PC-9 (cell line): ENCODE data around the gene MYH7.

Source experiments
- CTCF ChIP-seq: fragments of 200-600 bp; sonication (generic); conservative IDR thresholded peaks from 2 replicates; pipeline ENCODE4 v1.6.1; 2017; ENCODE audit warnings: mixed run types, antibody characterized with exemption, mild to moderate bottlenecking, moderate library complexity
- EZH2 ChIP-seq: fragments of 200-600 bp; sonication (generic); IDR thresholded peaks from 2 replicates; pipeline ENCODE4 v1.8.0; 2017; ENCODE audit warnings: antibody characterized with exemption, low read depth

GRCh38 chr14:23433457-23433856 is 2.0 kb downstream of the MYH7 start:
- TF ChIP-seq EZH2 (no peak), CTCF (no peak)
